Neural progenitor cell (in vitro differentiated cells): ENCODE results near the gene TLK2.
"Not testable (repeated sequence)": the region's sequence is repeated elsewhere in the genome, so short reads cannot be mapped to it uniquely, and the experiment has no call there.

Source experiments
- EZH2 ChIP-seq: fragments of 200-600 bp; sonication (generic); IDR thresholded peaks from 2 replicates; pipeline ENCODE4 v1.6.1; 2017; ENCODE audit warnings: antibody characterized with exemption, mild to moderate bottlenecking, moderate library complexity
- TF ChIP-seq, protein P1 (sequence below): fragments of 200-600 bp; sonication (generic); IDR thresholded peaks from 2 replicates; pipeline ENCODE4 v1.5.1; 2017; ENCODE audit warnings: antibody characterized with exemption, mild to moderate bottlenecking

DNA sequence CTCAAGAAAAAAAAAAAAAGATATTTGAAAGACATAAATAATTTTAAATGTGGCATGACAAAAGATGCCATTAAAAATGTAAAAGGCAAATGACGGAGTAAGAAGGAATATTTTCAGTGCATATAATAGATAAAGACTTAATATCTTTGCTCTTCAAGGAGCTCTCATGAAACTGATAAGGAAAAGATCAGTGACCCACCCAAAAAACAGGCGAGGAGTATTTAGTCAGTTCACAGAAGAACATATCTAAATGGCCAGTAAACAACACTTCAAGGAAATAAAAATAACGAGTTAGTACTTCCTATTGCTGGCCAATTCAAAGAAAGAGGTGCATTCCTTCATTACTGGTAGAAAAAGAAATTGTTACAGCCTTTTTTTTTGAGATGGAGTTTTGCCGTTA lies 32.8 kb upstream of the TLK2 start:
- TF ChIP-seq, protein P1, sequence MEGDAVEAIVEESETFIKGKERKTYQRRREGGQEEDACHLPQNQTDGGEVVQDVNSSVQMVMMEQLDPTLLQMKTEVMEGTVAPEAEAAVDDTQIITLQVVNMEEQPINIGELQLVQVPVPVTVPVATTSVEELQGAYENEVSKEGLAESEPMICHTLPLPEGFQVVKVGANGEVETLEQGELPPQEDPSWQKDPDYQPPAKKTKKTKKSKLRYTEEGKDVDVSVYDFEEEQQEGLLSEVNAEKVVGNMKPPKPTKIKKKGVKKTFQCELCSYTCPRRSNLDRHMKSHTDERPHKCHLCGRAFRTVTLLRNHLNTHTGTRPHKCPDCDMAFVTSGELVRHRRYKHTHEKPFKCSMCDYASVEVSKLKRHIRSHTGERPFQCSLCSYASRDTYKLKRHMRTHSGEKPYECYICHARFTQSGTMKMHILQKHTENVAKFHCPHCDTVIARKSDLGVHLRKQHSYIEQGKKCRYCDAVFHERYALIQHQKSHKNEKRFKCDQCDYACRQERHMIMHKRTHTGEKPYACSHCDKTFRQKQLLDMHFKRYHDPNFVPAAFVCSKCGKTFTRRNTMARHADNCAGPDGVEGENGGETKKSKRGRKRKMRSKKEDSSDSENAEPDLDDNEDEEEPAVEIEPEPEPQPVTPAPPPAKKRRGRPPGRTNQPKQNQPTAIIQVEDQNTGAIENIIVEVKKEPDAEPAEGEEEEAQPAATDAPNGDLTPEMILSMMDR, result not testable (repeated sequence)
- not testable (repeated sequence) for TF ChIP-seq EZH2
